Keratinocyte (primary cell): ENCODE results near the gene KPNA4.

Experiments used
- CTCF ChIP-seq, 3 experiments: IDR thresholded peaks in 1 of 3; conservative IDR thresholded peaks in 1 of 3; optimal IDR thresholded peaks in 1 of 3; 2 replicates in 2 of 3; 3 replicates in 1 of 3; pipeline versions ENCODE3 to v1.5.1; 2011; ENCODE audit warnings: low read length in 3 of 3, mild to moderate bottlenecking in 3 of 3, moderate library complexity in 2 of 3, control low read depth in 1 of 3, inconsistent platforms in 1 of 3; ENCODE audit not compliant: insufficient read depth in 2 of 3; ENCODE audit errors: extremely low read depth in 1 of 3
- EZH2 ChIP-seq: IDR thresholded peaks from one replicate; pipeline ENCODE4 v1.6.1; 2012; ENCODE audit warnings: inconsistent platforms, mild to moderate bottlenecking, low read length, moderate library complexity

- no peak for TF ChIP-seq CTCF (optimal IDR thresholded peaks at IDR 0.05 in 1 of 3, IDR thresholded peaks at IDR 0.05 in 1 of 3, conservative IDR thresholded peaks at IDR 0.05 in 1 of 3; ENCODE audit: extremely low read depth in 1 of 3, insufficient read depth in 2 of 3, low read length in 3 of 3)
- no peak for TF ChIP-seq EZH2
Measured at GRCh38 chr3:160475884-160476283, 89.5 kb downstream of the KPNA4 start.
